Activated B cell treated with CpG ODN at 0.5 μM for 24 hours (primary cell): Measurements from ENCODE around the gene POLN. TPM values are rescaled to one million over a fixed set of nuclear protein-coding genes. Genes with fewer than 3 reads are reported as not detected.

Experiments used
- ATAC-seq: fragments of 200-7000 bp; cut with Tn5 transposase; one replicate; pipeline ENCODE4 v1.10.0; 2021; ENCODE audit warnings: low read depth, mild to moderate bottlenecking, moderate library complexity
- CTCF ChIA-PET: fragments of 350-600 bp; sonication (Branson Sonifier 250); formaldehyde crosslinking; loops from one replicate; lab custom pipeline; 2021; ENCODE audit warnings: antibody characterized with exemption; lab: Charles Lee
- POLR2A ChIA-PET: fragments of 350-600 bp; sonication (Branson Sonifier 250); formaldehyde crosslinking; loops from one replicate; lab custom pipeline; 2021; ENCODE audit warnings: antibody characterized with exemption; lab: Charles Lee
- DNase-seq: peaks from one replicate; pipeline ENCODE4 v3.0.0; 2022
- H3K27ac Mint-ChIP-seq: one replicate; pipeline ENCODE4 v1.8.0; 2020; ENCODE audit warnings: mixed read lengths
- H3K27me3 Mint-ChIP-seq: one replicate; pipeline ENCODE4 v1.8.0; 2021; ENCODE audit warnings: mixed read lengths
- H3K36me3 Mint-ChIP-seq: one replicate; pipeline ENCODE4 v1.8.0; 2021; ENCODE audit warnings: low read depth, mixed read lengths
- H3K4me1 Mint-ChIP-seq: one replicate; pipeline ENCODE4 v1.8.0; 2021; ENCODE audit warnings: mixed read lengths
- H3K4me3 Mint-ChIP-seq: one replicate; pipeline ENCODE4 v1.8.0; 2020; ENCODE audit warnings: mild to moderate bottlenecking, mixed read lengths
- H3K9me3 Mint-ChIP-seq: one replicate; pipeline ENCODE4 v1.8.0; 2020; ENCODE audit warnings: mixed read lengths
- intact Hi-C: fragments of 100-400 bp; cut with micrococcal nuclease; formaldehyde crosslinking; loops from one replicate; pipeline ENCODE4 v1.15.1; 2024
- total RNA-seq: library from RNA; stranded (reverse); gene quantifications from 2 replicates; pipeline ENCODE4 v1.2.3, GENCODE V29; 2022
- TF ChIP-seq, protein P1 (sequence below): fragments of 200-600 bp; IDR thresholded peaks from one replicate; pipeline ENCODE4 v1.8.0; 2022; ENCODE audit warnings: antibody characterized with exemption, mild to moderate bottlenecking

The POLN gene
- total RNA-seq, 1 donor from 2014 or later: 1.4 TPM

GRCh38 chr4:2154215-2154740 lies 87.6 kb downstream of the POLN start:
- no peak overlapping the region for H3K27ac Mint-ChIP-seq
- H3K4me3 Mint-ChIP-seq: no peak overlapping the region
- TF ChIP-seq, protein P1, sequence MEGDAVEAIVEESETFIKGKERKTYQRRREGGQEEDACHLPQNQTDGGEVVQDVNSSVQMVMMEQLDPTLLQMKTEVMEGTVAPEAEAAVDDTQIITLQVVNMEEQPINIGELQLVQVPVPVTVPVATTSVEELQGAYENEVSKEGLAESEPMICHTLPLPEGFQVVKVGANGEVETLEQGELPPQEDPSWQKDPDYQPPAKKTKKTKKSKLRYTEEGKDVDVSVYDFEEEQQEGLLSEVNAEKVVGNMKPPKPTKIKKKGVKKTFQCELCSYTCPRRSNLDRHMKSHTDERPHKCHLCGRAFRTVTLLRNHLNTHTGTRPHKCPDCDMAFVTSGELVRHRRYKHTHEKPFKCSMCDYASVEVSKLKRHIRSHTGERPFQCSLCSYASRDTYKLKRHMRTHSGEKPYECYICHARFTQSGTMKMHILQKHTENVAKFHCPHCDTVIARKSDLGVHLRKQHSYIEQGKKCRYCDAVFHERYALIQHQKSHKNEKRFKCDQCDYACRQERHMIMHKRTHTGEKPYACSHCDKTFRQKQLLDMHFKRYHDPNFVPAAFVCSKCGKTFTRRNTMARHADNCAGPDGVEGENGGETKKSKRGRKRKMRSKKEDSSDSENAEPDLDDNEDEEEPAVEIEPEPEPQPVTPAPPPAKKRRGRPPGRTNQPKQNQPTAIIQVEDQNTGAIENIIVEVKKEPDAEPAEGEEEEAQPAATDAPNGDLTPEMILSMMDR: no peak
- intact Hi-C loops: no loop called here
- H3K4me1 Mint-ChIP-seq: no peaks in the 10 kb centered on the region
- DNase-seq (no peak), ATAC-seq (no peak)
- H3K36me3 Mint-ChIP-seq: no peaks in the 10 kb centered on the region
- H3K9me3 Mint-ChIP-seq: peaks cover 3% of the 10 kb centered on the region
- peaks cover 1% of the 10 kb centered on the region for H3K27me3 Mint-ChIP-seq
- POLR2A ChIA-PET: no interaction called here
- CTCF ChIA-PET: no interaction called here

- no peak for ATAC-seq
- POLR2A ChIA-PET: interaction anchor here (0.7 kb wide), 1 partner anchor 1238 kb away, joined by 7 read pairs; no protein-coding TSS in a partner anchor
Observed at GRCh38 chr4:2151544-2151943, 90.4 kb downstream of the POLN start.

DNA sequence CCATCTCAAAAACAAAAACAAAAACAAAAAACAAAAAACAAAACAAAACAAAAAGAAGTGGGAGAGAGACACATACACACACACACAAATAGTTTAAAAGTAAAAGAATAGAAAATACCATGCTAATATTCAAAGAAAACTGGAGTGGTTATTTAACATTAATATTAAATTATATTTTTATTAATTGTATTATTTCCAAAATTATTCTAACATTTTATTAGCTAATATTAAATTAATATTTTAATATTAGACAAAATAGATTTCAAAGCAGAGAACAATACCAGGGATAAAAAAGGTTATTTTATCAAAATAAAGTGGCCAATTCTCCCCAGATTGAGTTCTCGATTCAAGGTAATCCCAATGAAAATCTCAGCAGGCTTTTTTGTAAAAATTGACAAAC lies 91.8 kb downstream of the POLN start:
- Mint-ChIP-seq H3K27me3 (peaks cover 1% of the 10 kb centered on the region), H3K4me3 (no peak overlapping the region), H3K27ac (no peak overlapping the region), H3K36me3 (no peaks in the 10 kb centered on the region), H3K4me1 (no peaks in the 10 kb centered on the region), H3K9me3 (peaks cover 3% of the 10 kb centered on the region)
- ATAC-seq (no peak), DNase-seq (no peak)
- TF ChIP-seq, protein P1: no peak
- ChIA-PET POLR2A (no interaction called here), CTCF (no interaction called here)
- intact Hi-C loops: no loop called here

More at GRCh38 chr4:2151544-2151943, 90.4 kb downstream of the POLN start:
- CTCF ChIA-PET: no interaction called here
- DNase-seq: no peak
- Mint-ChIP-seq H3K36me3 (no peaks in the 10 kb centered on the region), H3K9me3 (peaks cover 3% of the 10 kb centered on the region), H3K27me3 (peaks cover 1% of the 10 kb centered on the region), H3K27ac (no peak overlapping the region), H3K4me3 (no peak overlapping the region), H3K4me1 (no peaks in the 10 kb centered on the region)
- TF ChIP-seq, protein P1: no peak
- intact Hi-C loops: no loop called here

DNA sequence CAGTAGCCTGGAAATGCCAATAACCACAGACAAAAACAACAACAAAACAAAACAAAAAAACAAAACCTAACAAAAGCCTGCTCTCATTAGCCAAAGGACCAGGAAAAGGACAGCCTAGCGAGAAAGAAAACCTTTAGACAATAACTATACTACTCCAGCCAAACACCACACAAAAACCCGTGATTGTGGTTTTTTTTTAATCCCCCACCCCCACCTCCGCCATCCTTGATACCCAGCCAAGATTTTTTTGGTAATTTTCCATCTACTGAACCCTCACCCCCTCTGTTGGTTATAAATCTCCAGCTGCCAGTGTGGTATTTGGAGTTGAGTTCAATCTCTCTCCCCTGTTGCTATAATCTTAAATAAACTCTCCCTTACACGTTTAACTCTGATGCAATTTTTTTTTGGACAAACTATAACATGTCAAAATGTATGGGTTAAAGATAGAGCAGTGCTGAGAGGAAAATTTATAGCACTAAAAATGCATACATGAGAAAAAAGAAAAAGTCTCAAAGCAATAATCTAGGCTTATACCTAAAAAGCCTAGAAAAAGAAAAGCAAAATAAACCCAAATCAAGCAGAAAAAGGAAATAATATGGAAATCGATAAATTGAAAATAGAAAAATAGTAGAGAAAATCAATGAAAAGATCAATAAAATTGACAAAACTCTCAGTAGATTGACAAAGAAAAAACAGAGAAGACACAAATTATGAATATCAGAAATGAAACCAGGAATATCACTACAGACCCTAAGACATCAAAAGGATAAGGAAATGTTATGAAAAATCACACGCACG lies 99.1 kb downstream of the POLN start:
- no peaks in the 10 kb centered on the region for H3K9me3 Mint-ChIP-seq
- no peaks in the 10 kb centered on the region for H3K36me3 Mint-ChIP-seq
- TF ChIP-seq, protein P1: no peak
- intact Hi-C loops: no loop called here
- H3K27ac Mint-ChIP-seq: no peak overlapping the region
- DNase-seq (no peak), ATAC-seq (no peak)
- H3K4me1 Mint-ChIP-seq: no peaks in the 10 kb centered on the region
- CTCF ChIA-PET: no interaction called here
- peaks cover 4% of the 10 kb centered on the region for H3K27me3 Mint-ChIP-seq
- POLR2A ChIA-PET: interaction anchor here (0.6 kb wide), 1 partner anchor 130 kb away, joined by 3 read pairs; no protein-coding TSS in a partner anchor
- no peak overlapping the region for H3K4me3 Mint-ChIP-seq

DNA sequence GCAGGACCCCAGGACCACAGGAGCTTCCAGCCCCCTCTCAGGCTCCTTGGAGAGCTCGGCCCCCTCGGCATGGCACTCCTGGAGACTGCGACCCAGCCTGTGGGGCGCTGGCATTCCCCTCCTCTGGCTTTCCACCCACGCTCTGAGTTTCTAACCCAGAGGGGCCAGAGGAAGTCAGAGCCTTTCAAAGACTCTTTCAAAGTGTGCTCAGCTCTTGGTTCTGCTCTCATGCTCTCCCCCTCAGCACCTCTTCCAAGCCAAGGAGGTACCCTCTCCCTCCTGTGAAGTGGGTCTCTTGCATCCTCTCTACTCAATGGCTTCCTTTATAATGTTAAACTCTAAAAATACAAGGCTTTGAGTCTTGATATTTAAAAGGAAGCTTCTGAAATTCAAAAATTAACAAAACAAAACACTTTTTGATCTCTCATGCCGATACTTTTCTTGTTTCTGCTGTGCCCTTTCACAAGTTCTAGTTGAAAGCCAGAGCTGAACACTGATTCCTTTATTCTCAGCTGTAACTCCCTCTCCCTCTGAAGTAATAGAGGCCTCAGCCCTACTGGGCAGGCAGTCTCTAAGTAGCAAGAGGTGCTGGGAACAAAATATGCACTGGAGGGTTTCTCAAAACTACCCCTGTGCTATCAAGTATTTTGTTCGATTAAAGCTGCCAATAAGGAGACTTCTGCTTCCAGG lies 100.0 kb downstream of the POLN start:
- no peak for DNase-seq
- intact Hi-C loops: no loop called here
- no peaks in the 10 kb centered on the region for H3K4me1 Mint-ChIP-seq
- no peaks in the 10 kb centered on the region for H3K36me3 Mint-ChIP-seq
- H3K9me3 Mint-ChIP-seq: no peaks in the 10 kb centered on the region
- CTCF ChIA-PET: no interaction called here
- H3K27me3 Mint-ChIP-seq: peaks cover 5% of the 10 kb centered on the region
- H3K27ac Mint-ChIP-seq: no peak overlapping the region
- H3K4me3 Mint-ChIP-seq: no peak overlapping the region
- no peak for ATAC-seq
- TF ChIP-seq, protein P1: no peak
- POLR2A ChIA-PET: no interaction called here
